Esophagus (tissue), 2 donors: Measurements from ENCODE around the gene PA2G4. TPM values are rescaled to one million over a fixed set of nuclear protein-coding genes. Genes with fewer than 3 reads are reported as not detected.
A peak's percentile ranks its signal among the peaks of the same experiment; 100 is the strongest.

Experiments
- H3K27ac ChIP-seq, 2 donors: one replicate each; pipeline ENCODE4 v1.5.1; 2013; ENCODE audit warnings: low read depth in 2 of 2, mild to moderate bottlenecking in 2 of 2, inconsistent platforms in 1 of 2, low read length in 1 of 2, moderate library complexity in 1 of 2
- H3K27me3 ChIP-seq, 2 donors: one replicate each; pipeline ENCODE4 v1.6.1; 2013; ENCODE audit warnings: low read length in 2 of 2, control low read depth in 1 of 2, mild to moderate bottlenecking in 1 of 2; ENCODE audit not compliant: insufficient read depth in 2 of 2, control insufficient read depth in 1 of 2
- H3K36me3 ChIP-seq, 2 donors: one replicate each; pipeline ENCODE4 v1.6.1; 2013; ENCODE audit warnings: low read length in 1 of 2; ENCODE audit not compliant: control insufficient read depth in 2 of 2, insufficient read depth in 2 of 2
- H3K4me1 ChIP-seq, 2 donors: one replicate each; pipeline ENCODE4 v1.6.1; 2013; ENCODE audit warnings: low read length in 1 of 2; ENCODE audit not compliant: control insufficient read depth in 2 of 2, insufficient read depth in 2 of 2
- H3K4me3 ChIP-seq, 2 donors: one replicate each; pipeline ENCODE4 v1.5.1; 2013; ENCODE audit warnings: low read length in 2 of 2, mild to moderate bottlenecking in 2 of 2, low read depth in 1 of 2, moderate library complexity in 1 of 2
- H3K9me3 ChIP-seq, 2 donors: one replicate each; pipeline ENCODE4 v1.6.1; 2013; ENCODE audit warnings: mild to moderate bottlenecking in 2 of 2, low read depth in 1 of 2, low read length in 1 of 2, moderate library complexity in 1 of 2; ENCODE audit not compliant: control insufficient read depth in 2 of 2, insufficient read depth in 1 of 2
- WGBS, 2 donors: extraction: QIAGEN DNeasy Blood & Tissue Kit; methylation state at CpG; one replicate each; pipeline ENCODE4 v1.1.7; 2013; 5-methylcytosine and 5-hydroxymethylcytosine counted together
- polyA plus RNA-seq, 2 donors: library from polyadenylated mRNA; stranded (reverse); fragments of 200-250 nt; gene quantifications; one replicate each; pipeline ENCODE4 v1.2.3, GENCODE V29; 2013
- donor health status: healthy with polysubstance abuse.
- donor health status: Bipolar disorder and iron deficiency.

Gene PA2G4
- polyA plus RNA-seq, 2 donors: 103 to 180 TPM

DNA sequence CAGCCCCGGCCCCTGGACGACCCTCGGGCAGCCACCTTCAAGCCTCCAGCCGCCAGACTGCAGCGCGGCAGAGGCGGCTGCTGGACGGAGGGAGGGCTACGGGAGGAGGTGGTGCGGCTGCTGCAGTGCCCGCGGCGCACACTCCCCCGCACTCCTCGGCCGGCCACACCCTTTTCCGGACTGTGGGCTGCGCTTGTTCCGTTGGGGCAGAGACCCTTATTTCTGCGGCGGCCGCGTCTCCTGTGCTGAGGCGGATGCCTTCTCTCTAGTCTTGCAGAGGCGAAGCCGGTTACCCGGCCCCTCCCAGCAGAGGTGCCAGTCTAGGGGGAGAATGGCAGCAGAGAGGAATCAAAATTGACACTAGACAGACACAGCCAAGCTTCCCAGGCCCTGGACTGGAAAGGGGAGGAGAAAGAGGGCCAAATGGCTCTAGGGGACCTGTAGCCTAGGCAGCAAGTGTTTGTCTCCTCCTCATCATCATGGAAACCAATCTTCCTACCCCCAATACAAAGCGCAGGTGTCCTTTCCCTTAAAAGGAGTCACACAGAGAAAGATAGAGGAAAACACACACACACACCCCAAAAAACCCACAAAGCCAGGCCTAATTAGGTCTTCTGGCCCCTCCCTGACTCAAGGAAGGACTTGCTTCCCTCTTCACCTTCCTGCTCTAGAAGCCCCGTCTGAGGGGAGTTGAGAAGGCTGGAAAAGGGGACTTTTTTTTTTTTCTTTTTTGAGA, 25.0 kb downstream of the PA2G4 start:
- H3K4me3 ChIP-seq: peak overlapping the region; percentile 83
- H3K27me3 ChIP-seq: no peaks in the 10 kb centered on the region
- peaks cover 24 to 34% of the 10 kb centered on the region in 2 donors for H3K36me3 ChIP-seq
- WGBS, 2 donors: 1 to 3% methylated on average over 29 of the region's 29 CpGs
- H3K27ac ChIP-seq: peak overlapping the region; percentile 94 to 98
- H3K4me1 ChIP-seq: peaks cover 0 to 4% of the 10 kb centered on the region in 2 donors
- H3K9me3 ChIP-seq: no peaks in the 10 kb centered on the region

- H3K27me3 ChIP-seq: no peaks in the 10 kb centered on the region
- peaks cover 24 to 34% of the 10 kb centered on the region in 2 donors for H3K36me3 ChIP-seq
- H3K9me3 ChIP-seq: no peaks in the 10 kb centered on the region
- WGBS, 2 donors: 49 to 67% methylated on average over 22 of the region's 22 CpGs
- peaks cover 0 to 4% of the 10 kb centered on the region in 2 donors for H3K4me1 ChIP-seq
- peak overlapping the region in 1 of 2 donors; percentile 10 for H3K4me3 ChIP-seq
- H3K27ac ChIP-seq: peak overlapping the region; percentile 94 to 98
These were observed 25.7 kb downstream of the PA2G4 start for GRCh38 chr12:56129942-56130495.

- H3K27me3 ChIP-seq: no peaks in the 10 kb centered on the region
- H3K27ac ChIP-seq: no peak overlapping the region
- 87 to 92% methylated on average over 4 of the region's 4 CpGs for WGBS, 2 donors
- H3K9me3 ChIP-seq: no peaks in the 10 kb centered on the region
- H3K4me1 ChIP-seq: peaks cover 0 to 4% of the 10 kb centered on the region in 2 donors
- H3K36me3 ChIP-seq: peaks cover 24 to 34% of the 10 kb centered on the region in 2 donors
- H3K4me3 ChIP-seq: no peak overlapping the region
These were observed 26.5 kb downstream of the PA2G4 start for GRCh38 chr12:56130876-56131275.

DNA sequence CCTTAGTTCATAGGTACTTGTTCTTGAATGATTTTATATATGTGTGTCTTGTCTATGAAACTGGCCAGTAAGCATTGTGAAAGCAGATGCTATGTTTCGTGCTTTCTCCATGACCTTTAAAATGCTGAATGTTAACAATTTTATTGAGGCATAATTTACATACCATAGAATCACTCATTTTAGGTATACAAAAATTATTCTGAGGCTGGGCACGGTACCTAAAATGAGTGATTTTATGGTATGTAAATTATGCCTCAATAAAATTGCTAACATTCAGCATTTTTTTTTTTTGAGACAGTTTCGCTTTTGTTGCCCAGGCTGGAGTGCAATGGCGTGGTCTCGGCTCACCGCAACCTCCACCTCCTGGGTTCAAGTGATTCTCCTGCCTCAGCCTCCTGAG, 30.5 kb downstream of the PA2G4 start:
- peaks cover 0 to 4% of the 10 kb centered on the region in 2 donors for H3K4me1 ChIP-seq
- no peak overlapping the region for H3K27ac ChIP-seq
- H3K4me3 ChIP-seq: no peak overlapping the region
- no peaks in the 10 kb centered on the region for H3K9me3 ChIP-seq
- H3K36me3 ChIP-seq: peaks cover 29 to 54% of the 10 kb centered on the region in 2 donors
- H3K27me3 ChIP-seq: no peaks in the 10 kb centered on the region
- WGBS, 2 donors: 95 to 97% methylated on average over 6 of the region's 6 CpGs

DNA sequence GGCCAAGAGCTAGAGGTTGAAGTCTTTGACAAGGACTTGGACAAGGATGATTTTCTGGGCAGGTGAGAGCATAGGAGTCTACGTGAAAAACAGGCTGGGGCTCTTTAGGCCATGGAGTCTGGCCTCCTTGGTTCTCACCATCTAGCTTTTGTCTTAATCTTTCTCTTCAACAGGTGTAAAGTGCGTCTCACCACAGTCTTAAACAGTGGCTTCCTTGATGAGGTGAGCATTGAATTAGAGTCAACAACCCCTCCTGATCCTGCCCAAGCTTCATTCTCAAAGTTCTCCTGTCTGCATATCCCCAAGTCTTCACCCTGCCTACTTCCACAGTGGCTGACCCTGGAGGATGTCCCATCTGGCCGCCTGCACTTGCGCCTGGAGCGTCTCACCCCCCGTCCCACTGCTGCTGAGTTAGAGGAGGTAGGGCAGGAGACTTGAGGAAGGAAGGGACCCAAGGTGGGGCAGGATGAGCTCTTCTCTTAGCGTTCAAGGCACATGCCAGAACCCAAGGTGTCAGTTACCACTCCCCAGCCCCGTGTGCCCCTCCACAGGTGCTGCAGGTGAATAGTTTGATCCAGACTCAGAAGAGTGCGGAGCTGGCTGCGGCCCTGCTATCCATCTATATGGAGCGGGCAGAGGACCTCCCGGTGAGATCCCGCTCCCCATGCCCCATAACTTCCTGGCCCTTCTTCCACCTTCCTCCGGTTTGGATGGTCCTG, 33.7 kb downstream of the PA2G4 start:
- no peak overlapping the region for H3K4me3 ChIP-seq
- no peak overlapping the region for H3K27ac ChIP-seq
- no peaks in the 10 kb centered on the region for H3K4me1 ChIP-seq
- H3K27me3 ChIP-seq: no peaks in the 10 kb centered on the region
- peaks cover 18 to 49% of the 10 kb centered on the region in 2 donors for H3K36me3 ChIP-seq
- H3K9me3 ChIP-seq: no peaks in the 10 kb centered on the region
- 92 to 94% methylated on average over 14 of the region's 14 CpGs for WGBS, 2 donors

- 87% methylated on average over 17 to 19 of the region's 19 CpGs for whole genome bisulfite sequencing, 2 donors
- Histone ChIP-seq H3K9me3 (no peaks in the 10 kb centered on the region), H3K4me3 (no peak overlapping the region), H3K27me3 (no peaks in the 10 kb centered on the region), H3K36me3 (peaks cover 15 to 42% of the 10 kb centered on the region in 2 donors), H3K27ac (no peak overlapping the region), H3K4me1 (peaks cover 0 to 3% of the 10 kb centered on the region in 2 donors)
These were observed 37.8 kb downstream of the PA2G4 start for GRCh38 chr12:56141946-56142784.

DNA sequence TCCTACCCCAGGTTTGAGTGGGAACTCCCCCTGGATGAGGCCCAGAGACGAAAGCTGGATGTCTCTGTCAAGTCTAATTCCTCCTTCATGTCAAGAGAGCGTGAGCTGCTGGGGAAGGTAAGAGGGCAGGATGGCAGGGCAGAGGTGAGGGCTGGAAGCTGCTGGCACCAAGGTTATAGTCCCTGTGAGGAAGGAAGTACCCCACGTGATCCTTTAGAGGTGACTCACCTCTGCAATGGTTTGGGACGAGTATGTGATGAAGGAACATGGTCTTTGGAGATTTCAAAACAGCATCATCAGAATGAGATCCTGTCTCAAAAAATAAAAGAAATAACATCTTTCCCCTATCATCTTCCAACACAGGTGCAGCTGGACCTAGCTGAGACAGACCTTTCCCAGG, 38.9 kb downstream of the PA2G4 start:
- Histone ChIP-seq H3K4me3 (no peak overlapping the region), H3K27me3 (no peaks in the 10 kb centered on the region), H3K9me3 (no peaks in the 10 kb centered on the region), H3K4me1 (peaks cover 0 to 3% of the 10 kb centered on the region in 2 donors), H3K36me3 (peaks cover 14 to 33% of the 10 kb centered on the region in 2 donors), H3K27ac (peak overlapping the region; percentile 36 to 41)
- WGBS, 2 donors: 60 to 70% methylated on average over 4 of the region's 4 CpGs

DNA sequence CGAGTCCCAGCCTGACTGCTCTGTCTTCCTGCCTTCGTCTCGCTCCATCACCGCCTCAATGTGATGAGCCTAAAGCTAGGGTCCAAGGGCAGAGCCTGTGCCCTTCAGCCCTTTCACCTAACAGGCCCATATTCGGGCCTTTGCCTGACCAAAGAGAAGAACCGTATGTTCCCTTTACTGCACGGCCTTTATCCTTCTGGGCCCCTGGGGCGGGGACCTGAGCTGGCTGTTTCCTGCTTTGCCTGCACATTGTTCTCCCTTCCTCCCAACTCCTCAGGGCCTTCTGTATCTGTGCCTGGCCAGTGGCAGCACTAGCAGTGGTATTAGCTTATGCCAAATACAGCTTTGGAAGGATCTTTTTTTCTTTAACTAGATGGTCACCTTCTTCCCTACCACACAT, 39.5 kb downstream of the PA2G4 start:
- Histone ChIP-seq H3K36me3 (peaks cover 14 to 29% of the 10 kb centered on the region in 2 donors), H3K27me3 (no peaks in the 10 kb centered on the region), H3K9me3 (no peaks in the 10 kb centered on the region), H3K27ac (peak overlapping the region in 1 of 2 donors; percentile 5), H3K4me1 (peaks cover 0 to 3% of the 10 kb centered on the region in 2 donors), H3K4me3 (no peak overlapping the region)
- WGBS, 2 donors: 75 to 81% methylated on average over 8 of the region's 8 CpGs

GRCh38 chr12:56145217-56145616, 40.9 kb downstream of the PA2G4 start:
- H3K4me3 ChIP-seq: no peak overlapping the region
- 83 to 90% methylated on average over 3 of the region's 3 CpGs for WGBS, 2 donors
- H3K9me3 ChIP-seq: no peaks in the 10 kb centered on the region
- no peaks in the 10 kb centered on the region for H3K27me3 ChIP-seq
- no peak overlapping the region for H3K27ac ChIP-seq
- H3K4me1 ChIP-seq: peaks cover 0 to 3% of the 10 kb centered on the region in 2 donors
- peaks cover 14 to 29% of the 10 kb centered on the region in 2 donors for H3K36me3 ChIP-seq
